Measurements from ENCODE around the gene STAT1.

Gene STAT1

DNA sequence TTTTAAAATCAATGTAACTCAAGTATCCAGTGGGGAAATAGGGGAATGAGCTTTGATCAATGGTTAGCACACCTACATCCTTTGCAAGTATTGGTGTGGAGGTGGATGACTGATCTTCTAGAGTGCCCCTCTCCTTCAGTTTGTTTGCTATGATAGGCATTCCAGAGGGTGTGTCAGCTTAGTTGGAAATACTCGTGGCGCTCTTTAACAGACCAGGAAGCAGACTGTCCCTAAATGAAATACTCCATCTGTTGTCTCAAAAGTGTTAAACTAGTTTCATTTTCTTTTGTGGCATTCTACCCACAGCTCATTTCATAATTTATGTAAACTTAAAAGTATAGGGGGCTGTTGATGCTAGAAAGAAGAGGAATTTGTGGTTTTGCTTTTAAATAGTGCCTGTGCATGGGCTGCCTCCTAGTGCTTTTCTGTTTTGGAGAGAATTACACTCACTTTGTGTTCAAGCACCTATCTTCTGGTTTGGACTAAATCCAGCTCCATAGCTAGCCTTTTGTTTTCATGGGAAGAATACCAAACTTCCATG lies 66.2 kb downstream of the STAT1 start:
- H3K4me3 ChIP-seq (ENCODE audit: low read depth, low read length), result no peak overlapping the region
- TF ChIP-seq, protein P1, sequence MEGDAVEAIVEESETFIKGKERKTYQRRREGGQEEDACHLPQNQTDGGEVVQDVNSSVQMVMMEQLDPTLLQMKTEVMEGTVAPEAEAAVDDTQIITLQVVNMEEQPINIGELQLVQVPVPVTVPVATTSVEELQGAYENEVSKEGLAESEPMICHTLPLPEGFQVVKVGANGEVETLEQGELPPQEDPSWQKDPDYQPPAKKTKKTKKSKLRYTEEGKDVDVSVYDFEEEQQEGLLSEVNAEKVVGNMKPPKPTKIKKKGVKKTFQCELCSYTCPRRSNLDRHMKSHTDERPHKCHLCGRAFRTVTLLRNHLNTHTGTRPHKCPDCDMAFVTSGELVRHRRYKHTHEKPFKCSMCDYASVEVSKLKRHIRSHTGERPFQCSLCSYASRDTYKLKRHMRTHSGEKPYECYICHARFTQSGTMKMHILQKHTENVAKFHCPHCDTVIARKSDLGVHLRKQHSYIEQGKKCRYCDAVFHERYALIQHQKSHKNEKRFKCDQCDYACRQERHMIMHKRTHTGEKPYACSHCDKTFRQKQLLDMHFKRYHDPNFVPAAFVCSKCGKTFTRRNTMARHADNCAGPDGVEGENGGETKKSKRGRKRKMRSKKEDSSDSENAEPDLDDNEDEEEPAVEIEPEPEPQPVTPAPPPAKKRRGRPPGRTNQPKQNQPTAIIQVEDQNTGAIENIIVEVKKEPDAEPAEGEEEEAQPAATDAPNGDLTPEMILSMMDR (IDR thresholded peaks at IDR 0.05; ENCODE audit: borderline replicate concordance, insufficient read depth, low read depth, low read length), result 0 out of 2 replicates have a peak, but pooled peaks have one; percentile 11

DNA sequence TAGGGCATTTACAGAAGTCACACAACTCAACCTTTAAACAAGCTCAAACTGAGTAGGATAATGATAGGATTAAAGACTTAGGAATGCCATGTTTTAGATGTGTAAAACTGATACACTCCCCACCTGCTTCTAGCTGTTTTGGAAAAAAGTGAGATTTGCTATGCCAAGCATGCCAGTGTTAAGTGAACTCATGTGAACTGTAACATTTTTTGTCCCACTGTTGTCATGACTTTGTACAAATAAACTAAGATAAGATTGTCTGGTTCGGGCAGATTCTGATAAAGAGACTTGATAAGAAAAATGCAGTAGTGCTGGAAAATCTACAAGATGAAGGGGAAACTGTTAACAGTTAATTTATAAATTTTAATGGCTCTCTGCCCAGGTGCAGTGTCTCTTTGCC lies 66.8 kb downstream of the STAT1 start:
- TF ChIP-seq, protein P1 (IDR thresholded peaks at IDR 0.05; ENCODE audit: borderline replicate concordance, insufficient read depth, low read depth, low read length), result no peak
- H3K4me3 ChIP-seq (ENCODE audit: low read depth, low read length), result no peak overlapping the region

DNA sequence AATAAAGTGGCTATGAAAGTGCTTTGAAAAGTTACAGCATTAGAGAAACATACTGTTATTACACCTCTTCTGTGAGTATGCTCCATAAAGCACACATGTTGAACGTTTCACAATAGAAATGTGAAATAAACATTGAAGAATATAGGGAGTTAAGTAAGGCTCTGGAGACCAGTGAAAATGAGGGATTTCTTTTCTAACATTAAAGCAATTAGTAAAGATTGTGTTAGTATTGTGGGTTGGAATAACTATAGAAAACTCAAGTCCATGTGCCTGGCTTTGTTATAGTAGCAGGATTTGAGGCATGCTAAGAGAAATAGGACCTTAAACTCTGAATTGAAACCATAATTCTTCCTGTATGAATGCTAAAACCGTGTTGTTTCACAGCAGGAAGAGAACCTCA lies 70.3 kb downstream of the STAT1 start:
- no peak overlapping the region for H3K4me3 ChIP-seq (ENCODE audit: low read depth, low read length)
- TF ChIP-seq, protein P1 (IDR thresholded peaks at IDR 0.05; ENCODE audit: borderline replicate concordance, insufficient read depth, low read depth, low read length), result no peak

DNA sequence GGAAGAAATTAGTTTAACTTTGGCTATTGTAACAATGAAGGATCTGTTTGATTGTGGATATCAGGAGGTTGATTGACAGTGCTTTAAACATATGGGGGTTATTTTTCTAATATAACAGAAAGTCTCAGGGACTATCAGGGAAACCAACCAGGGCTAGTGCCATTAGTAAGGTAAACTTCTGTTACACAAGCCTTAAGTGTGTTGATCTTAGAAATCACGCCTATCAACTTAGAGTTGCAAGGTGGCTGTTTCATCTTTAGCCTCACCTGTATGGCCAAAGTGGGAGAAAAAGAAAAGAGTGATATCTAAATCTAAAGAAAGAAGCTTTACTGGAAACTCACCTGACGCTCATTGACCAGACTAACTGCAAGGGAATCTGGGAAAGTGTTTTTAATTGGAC lies 71.3 kb downstream of the STAT1 start:
- no peak overlapping the region for H3K4me3 ChIP-seq (ENCODE audit: low read depth, low read length)
- TF ChIP-seq, protein P1 (IDR thresholded peaks at IDR 0.05; ENCODE audit: borderline replicate concordance, insufficient read depth, low read depth, low read length), result no peak

DNA sequence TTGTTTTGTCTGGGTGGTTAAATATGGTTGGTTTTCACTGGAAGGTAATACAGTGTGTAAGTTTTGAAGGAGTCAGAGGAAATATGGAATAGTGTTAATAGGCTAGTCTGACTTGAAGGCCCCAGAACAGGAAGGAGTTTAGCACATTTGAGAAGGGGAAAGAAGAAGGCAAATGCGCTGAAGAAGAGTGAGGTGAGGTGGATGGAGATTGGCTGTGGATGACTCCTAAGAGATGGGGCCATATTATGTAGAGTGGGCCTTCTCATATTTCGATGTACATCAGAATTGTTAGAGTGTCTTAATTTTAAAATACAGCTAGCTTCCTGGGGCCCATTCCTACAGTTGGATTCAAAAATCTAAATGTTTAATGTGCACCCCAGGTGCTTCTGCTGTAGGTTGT lies 72.4 kb downstream of the STAT1 start:
- TF ChIP-seq, protein P1 (IDR thresholded peaks at IDR 0.05; ENCODE audit: borderline replicate concordance, insufficient read depth, low read depth, low read length), result no peak
- H3K4me3 ChIP-seq (ENCODE audit: low read depth, low read length), result no peak overlapping the region

DNA sequence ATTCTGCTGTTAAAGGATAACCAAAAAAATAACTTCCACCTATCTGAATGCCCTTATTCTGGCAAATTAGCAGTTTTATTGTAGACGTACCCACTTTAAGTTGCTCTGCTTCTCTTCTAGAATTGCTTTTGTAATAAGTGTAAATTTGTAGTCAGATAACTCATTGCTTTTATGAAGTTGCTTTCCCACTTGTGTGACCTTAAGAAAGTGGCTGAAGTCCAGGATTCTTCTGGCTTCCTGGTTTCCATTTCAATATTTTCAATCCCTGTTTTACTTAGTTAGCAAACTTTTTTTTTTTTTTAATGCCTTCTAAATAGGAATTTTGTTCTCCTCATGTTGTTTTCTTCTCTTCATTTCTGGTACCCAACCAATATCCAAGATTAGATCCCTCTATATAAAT lies 73.5 kb downstream of the STAT1 start:
- TF ChIP-seq, protein P1 (IDR thresholded peaks at IDR 0.05; ENCODE audit: borderline replicate concordance, insufficient read depth, low read depth, low read length), result no peak
- H3K4me3 ChIP-seq (ENCODE audit: low read depth, low read length), result no peak overlapping the region

DNA sequence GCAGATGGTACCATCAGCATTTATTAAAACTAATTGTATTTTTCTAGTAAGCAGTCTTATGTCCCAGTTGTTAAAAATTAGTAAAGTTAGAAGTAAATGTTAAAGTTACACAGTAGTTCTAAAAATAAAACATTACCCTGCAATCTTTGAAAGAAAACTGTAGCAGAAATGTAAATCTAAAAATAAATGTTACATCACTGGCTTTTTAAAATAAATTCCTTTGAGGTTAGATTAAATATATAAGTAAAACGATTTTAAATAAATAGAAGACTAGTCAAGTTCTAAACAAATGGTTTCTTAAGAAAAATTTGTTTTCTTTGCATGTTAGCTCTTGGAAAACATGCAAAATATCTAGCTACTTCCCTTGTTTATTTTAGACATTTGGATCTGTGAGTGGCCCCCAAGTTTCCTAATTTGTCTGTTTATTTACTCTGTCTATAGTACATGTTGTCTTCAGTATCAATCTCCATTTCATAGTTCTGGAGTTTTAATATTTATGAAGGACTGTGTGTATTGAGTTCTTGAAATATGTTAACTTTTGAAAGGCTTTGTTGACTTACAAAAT lies 75.1 kb downstream of the STAT1 start:
- no peak overlapping the region for H3K4me3 ChIP-seq (ENCODE audit: low read depth, low read length)
- TF ChIP-seq, protein P1 (IDR thresholded peaks at IDR 0.05; ENCODE audit: borderline replicate concordance, insufficient read depth, low read depth, low read length), result no peak
